Right lobe of liver (tissue), 4 donors: ENCODE results near the gene ACKR1.

Experiments used
- CTCF ChIP-seq, 4 donors: fragments of 200-600 bp in 3 of 4; fragments of 450-650 bp in 1 of 4; IDR thresholded peaks; one replicate each; pipeline versions ENCODE4 v1.5.1 to v1.8.0; 2016 to 2022; ENCODE audit warnings: antibody characterized with exemption in 4 of 4, mild to moderate bottlenecking in 2 of 4
- POLR2A ChIP-seq: fragments of 450-650 bp; IDR thresholded peaks from one replicate; pipeline ENCODE4 v1.6.1; 2017; ENCODE audit warnings: antibody characterized with exemption, mild to moderate bottlenecking
- donor health status: DM: no; HTN: no; CAD: no.
- donor health status: DM: no; HTN: no; CAD: no.
- donor health status: DM: no; HTN: yes; CAD: no.

- TF ChIP-seq CTCF (IDR thresholded peaks at IDR 0.05), result no peak
- TF ChIP-seq POLR2A, result no peak
These were observed 33.4 kb upstream of the ACKR1 start, which contains the start of gene CADM3 for GRCh38 chr1:159171254-159171687.
